ENCODE data around the gene GATA3. TPM values are rescaled to one million over a fixed set of nuclear protein-coding genes. Genes with fewer than 3 reads are reported as not detected.
"Not testable (repeated sequence)": the region's sequence is repeated elsewhere in the genome, so short reads cannot be mapped to it uniquely, and the experiment has no call there.

The GATA3 gene
- total RNA-seq (2014; rRNA removed; shearing (Covaris generic)), result 0.51 and 1.4 TPM in 2 replicates

DNA sequence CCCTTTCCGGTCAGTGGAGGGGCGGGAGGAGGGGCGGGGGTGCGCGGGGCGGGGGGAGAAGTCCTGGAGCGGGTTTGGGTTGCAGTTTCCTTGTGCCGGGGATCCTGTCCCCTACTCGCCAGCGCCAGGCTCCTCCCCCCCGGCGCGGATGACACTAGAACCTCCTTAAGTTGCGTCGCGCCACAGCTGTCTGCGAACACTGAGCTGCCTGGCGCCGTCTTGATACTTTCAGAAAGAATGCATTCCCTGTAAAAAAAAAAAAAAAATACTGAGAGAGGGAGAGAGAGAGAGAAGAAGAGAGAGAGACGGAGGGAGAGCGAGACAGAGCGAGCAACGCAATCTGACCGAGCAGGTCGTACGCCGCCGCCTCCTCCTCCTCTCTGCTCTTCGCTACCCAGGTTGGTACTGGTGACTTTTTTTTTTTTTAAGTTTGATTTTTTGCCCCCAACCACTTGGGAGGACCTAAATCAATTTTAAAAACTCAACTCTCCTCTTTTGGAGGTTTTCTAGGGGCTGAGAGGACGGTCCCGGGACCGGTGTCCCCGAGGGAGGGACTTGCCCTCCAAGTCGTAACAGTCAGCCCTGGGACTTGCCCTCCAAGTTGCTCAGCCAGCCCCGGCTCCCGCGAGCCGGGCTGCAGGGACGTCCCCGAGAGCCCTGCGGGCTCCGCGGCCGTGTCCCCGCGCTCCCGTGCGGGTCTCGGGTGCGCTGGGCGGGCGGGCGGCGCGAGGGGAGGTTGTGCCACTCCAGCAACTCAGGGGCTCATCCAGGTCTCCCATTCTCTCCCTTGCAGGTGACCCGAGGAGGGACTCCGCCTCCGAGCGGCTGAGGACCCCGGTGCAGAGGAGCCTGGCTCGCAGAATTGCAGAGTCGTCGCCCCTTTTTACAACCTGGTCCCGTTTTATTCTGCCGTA lies at the start of gene GATA3:
GATA3 (plus strand) TSS at position 195 of the 914 bp plus-strand sequence. CDS start 968 bp downstream, outside the sequence.
- DNase-seq (ENCODE audit: low read depth), result peak; percentile 73

- no peak for DNase-seq (ENCODE audit: low read depth)
Measured at GRCh38 chr10:8006274-8006999, 48.1 kb upstream of the GATA3 start.

GRCh38 chr10:8009031-8009430 lies 45.5 kb upstream of the GATA3 start:
- no peak for DNase-seq (ENCODE audit: low read depth)

- no peak for DNase-seq (ENCODE audit: low read depth)
Measured at GRCh38 chr10:8013006-8013405, 41.5 kb upstream of the GATA3 start.

DNA sequence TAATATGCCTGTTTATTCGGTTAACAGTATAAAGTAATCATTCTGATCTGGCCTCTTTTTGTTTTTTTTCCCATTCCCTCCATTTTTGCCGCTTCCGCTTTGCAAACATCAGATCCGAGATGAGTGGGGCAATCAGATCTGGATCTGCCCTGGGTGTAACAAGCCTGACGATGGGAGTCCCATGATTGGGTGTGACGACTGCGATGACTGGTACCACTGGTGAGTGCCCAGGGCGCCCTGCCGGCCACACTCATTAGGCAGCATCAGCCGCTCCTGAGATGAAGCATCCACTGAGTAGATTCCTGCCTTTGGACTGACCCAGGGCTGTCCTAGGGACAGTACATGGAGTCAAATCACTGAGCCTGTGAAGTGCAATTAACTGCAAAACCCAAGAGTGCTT lies 40.9 kb upstream of the GATA3 start:
- no peak for DNase-seq (ENCODE audit: low read depth)

DNA sequence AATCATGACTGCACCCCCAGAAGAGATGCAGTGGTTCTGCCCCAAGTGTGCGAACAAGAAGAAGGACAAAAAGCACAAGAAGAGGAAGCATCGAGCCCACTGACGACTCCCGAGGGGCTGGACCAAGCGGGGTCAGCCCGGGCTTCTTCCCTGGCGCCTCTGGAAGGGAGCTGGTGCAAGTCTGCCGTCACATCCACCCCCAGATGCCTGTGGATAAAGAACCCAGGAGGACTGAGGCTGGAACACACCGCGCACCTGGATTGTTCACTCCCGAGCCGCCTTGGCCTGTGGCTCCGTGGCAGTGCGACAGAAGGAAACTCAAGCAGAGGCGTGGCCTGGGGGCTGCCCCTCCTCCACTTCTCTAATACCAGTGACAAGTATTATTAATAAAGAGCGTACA lies 39.8 kb upstream of the GATA3 start:
- DNase-seq (ENCODE audit: low read depth), result no peak

DNA sequence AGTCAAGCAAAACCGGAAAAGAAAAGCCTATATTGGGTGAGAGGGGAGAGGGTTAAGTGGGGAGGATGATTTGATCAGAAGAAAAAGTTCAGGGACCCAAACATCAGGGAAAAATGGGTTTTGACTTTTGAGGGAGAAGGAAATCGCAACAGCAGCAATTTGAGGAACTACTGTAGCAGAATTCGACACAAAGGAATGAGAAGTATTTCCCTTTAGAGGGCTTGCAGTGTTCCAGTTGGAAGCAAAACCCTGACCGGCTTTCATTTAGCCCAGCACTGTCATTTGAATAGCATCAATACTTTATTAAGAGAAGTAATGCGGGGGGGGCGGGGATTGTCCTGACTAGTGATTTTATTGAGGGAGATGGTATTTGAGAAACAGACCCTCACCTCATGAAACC lies 37.2 kb upstream of the GATA3 start:
- DNase-seq (ENCODE audit: low read depth), result no peak

GRCh38 chr10:8023321-8023720 lies 31.2 kb upstream of the GATA3 start:
- no peak for DNase-seq (ENCODE audit: low read depth)

- DNase-seq (ENCODE audit: low read depth), result no peak
Measured at GRCh38 chr10:8023851-8024250, 30.6 kb upstream of the GATA3 start.

DNA sequence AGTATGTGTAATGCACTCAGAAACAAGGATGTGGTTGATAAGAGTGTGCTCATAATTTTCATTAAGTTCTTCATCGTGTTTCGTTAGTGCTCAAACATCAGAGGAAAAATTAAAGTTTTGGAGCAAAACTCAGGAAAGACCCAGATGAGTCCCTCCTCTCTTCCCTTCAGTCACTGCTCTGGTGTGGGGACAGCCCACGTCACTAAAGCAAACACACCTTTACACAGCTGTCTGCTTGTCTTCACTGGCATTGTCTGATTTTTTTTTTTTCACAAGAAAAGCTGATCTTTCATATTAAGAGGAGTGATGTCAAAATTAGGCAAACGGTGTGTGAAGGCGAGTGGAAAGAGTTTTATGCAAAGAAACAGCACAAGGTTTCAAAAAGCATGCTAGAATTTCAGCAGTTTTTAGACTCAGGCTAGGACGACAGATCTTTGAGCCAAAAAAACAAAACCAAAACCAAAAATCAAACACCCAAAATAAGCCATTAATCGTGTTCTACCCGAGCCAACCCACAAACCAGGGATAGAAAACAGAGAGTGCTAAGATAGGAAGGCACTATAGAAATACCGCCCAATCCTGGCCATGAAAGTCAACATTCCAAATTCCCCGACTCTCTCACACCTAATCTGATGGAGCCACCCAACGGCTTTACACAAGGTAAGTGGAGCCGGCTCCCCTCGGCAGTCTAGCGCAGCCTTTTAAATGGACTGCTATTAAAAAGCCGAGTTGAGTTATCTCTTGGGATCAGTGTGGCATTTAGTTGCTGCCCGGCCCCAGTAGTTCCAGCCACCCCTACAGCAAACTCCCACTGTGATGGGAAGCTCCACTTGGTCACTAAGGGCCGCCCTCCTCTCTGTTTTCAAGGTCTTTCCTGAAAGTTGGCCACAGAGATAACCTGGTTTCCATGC lies 27.9 kb upstream of the GATA3 start:
- DNase-seq (ENCODE audit: low read depth), result no peak

- not testable (repeated sequence) for DNase-seq (ENCODE audit: low read depth)
Measured at GRCh38 chr10:8031211-8031610, 23.3 kb upstream of the GATA3 start.

DNA sequence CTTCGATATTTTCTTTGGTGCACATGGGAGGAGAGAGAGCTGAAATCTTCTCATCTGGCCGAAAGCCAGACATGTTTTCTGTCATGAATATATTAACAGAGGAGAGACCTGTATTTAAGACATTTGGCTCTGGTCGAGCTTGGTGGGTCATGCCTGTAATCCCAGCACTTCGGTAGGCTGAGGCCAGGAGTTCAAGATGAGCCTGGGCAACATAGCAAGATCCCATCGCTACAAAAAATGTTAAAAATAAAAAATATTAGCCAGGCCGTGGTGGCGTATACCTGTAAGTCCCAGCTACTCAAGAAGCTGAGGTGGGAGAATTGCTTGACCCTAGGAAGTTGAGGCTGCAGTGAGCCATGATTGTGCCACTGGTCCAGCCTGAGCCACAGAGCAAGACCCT lies 21.9 kb upstream of the GATA3 start:
- no peak for DNase-seq (ENCODE audit: low read depth)

DNA sequence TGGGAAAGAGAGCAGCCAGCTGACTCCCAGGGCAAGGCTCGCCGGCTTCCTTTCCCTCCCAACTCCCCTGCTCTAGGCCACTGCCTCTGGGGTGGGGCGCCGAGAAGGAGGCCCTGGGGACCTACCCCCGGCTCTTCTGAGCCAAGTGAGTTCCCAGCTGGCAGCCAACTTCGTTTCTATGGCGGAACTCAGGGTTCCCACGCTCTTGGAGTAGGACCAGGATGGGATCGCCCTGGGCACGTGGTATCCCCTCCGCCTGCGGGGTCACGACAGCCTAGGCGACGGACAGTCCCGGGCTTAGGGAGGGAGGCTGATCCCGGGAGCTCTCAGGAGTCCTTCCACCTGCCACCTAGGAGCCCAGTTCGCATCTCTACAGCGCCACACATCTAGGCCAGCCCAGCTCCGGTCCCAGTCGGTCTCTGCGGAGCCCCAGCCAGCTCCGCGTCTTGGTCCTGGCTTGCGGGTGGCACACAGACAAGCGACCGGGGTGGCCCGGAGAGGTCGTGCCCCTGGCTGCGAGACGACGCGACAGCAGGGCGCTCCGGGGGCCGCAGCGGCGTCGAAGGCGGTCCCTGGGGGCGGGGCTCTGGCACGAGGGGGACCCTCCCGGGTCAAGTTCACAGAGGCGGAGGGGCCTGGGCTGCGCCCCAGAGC lies 20.5 kb upstream of the GATA3 start:
- DNase-seq (ENCODE audit: low read depth), result no peak

- no peak for DNase-seq (ENCODE audit: low read depth)
Measured at GRCh38 chr10:8034466-8035005, 20.0 kb upstream of the GATA3 start.

DNA sequence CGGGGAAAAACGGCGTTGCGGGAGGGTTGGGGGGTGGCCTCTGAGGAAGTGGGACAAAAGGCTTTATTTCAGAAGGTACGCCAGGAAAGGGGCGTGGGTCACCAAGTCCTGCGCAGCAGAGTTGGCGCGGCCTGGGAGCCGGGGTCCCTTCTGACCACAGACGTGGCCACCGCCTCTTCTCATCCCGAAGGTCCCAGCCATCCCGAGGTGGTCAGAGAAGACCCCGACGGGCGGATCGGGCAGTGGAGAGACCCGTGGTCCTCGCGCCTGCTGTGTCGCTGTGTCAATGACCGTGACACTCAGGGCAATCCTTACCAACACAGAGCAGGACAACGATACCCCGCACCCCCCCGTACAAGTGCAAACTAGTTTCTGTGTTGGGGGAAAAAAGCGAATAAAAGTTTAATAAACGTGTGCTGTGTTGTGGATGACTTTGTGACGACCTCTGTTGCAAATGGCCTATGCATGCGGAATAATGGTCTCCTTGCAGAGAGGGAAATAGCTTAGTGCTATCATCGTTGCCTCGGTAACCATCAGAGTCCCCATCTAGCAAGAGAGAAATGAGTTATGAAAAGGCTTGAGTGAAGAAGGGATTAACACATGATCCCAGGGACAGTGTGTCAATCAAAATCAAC lies 19.4 kb upstream of the GATA3 start:
- peak; percentile 52 for DNase-seq (ENCODE audit: low read depth)

GRCh38 chr10:8035641-8036470 lies 18.6 kb upstream of the GATA3 start:
- no peak for DNase-seq (ENCODE audit: low read depth)

GRCh38 chr10:8036506-8037198 lies 17.8 kb upstream of the GATA3 start:
- DNase-seq (ENCODE audit: low read depth), result no peak

- DNase-seq (ENCODE audit: low read depth), result no peak
Measured at GRCh38 chr10:8037199-8037801, 17.2 kb upstream of the GATA3 start.

All from Daoy (cell line).